Spleen (tissue), 7 donors: ENCODE measurements around the gene HS3ST4.

Experiments used
- POLR2A ChIP-seq, 3 donors: fragments of 450-650 bp; IDR thresholded peaks; one replicate each; pipeline ENCODE4 v1.5.1; 2017; ENCODE audit warnings: antibody characterized with exemption in 3 of 3, mild to moderate bottlenecking in 1 of 3
- POLR2AphosphoS5 ChIP-seq, 3 donors: sonication (generic); formaldehyde crosslinking; IDR thresholded peaks; one replicate each; pipeline ENCODE4 v1.5.1; 2017; ENCODE audit warnings: antibody characterized with exemption in 3 of 3
- TF ChIP-seq, protein P1 (sequence below), 11 experiments: fragments of 200-600 bp in 7 of 11; fragments of 450-650 bp in 4 of 11; sonication (generic) in 4 of 11; IDR thresholded peaks in 8 of 11; conservative IDR thresholded peaks in 3 of 11; 1 replicate in 7 of 11; 2 replicates in 4 of 11; pipeline versions ENCODE4 v1.4.0 to v1.8.0; 2016 to 2021; ENCODE audit warnings: antibody characterized with exemption in 11 of 11, inconsistent platforms in 4 of 11, mild to moderate bottlenecking in 1 of 11
- donor health status: DM: no; HTN: no; CAD: no; lungs with moderate emphysema.
- donor health status: DM: no; HTN: no; CAD: no.
- donor health status: DM: no; HTN: no; CAD: no.

DNA sequence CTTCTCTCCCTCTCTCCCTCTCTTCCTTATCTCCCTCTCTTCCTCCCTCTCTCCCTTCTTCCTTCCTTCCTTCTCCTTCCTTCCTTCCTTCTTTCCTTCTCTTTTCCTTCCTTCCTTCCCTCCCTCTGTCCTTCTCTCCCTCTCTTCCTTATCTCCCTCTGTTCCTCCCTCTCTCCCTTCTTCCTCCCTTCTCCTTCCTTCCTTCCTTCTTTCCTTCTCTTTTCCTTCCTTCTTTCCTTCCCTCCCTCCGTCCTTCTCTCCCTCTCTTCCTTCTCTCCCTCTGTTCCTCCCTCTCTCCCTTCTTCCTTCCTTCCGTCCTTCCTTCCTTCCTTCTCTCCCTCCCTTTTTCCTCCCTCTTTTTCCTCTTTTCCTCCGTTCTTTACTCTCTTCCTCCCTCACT is 38.6 kb downstream of the HS3ST4 start:
- TF ChIP-seq, protein P1, sequence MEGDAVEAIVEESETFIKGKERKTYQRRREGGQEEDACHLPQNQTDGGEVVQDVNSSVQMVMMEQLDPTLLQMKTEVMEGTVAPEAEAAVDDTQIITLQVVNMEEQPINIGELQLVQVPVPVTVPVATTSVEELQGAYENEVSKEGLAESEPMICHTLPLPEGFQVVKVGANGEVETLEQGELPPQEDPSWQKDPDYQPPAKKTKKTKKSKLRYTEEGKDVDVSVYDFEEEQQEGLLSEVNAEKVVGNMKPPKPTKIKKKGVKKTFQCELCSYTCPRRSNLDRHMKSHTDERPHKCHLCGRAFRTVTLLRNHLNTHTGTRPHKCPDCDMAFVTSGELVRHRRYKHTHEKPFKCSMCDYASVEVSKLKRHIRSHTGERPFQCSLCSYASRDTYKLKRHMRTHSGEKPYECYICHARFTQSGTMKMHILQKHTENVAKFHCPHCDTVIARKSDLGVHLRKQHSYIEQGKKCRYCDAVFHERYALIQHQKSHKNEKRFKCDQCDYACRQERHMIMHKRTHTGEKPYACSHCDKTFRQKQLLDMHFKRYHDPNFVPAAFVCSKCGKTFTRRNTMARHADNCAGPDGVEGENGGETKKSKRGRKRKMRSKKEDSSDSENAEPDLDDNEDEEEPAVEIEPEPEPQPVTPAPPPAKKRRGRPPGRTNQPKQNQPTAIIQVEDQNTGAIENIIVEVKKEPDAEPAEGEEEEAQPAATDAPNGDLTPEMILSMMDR (IDR thresholded peaks at IDR 0.05 in 8 of 11, conservative IDR thresholded peaks at IDR 0.05 in 3 of 11): no peak
- TF ChIP-seq POLR2A (IDR thresholded peaks at IDR 0.05) (no peak), POLR2AphosphoS5 (IDR thresholded peaks at IDR 0.05) (no peak)
